NCI-H345 treated with DMSO at 0.1 percent for 48 hours (cell line): ENCODE measurements around the gene KLHL6.
"Not testable (repeated sequence)": the region's sequence is repeated elsewhere in the genome, so short reads cannot be mapped to it uniquely, and the experiment has no call there.

Experiments used
- DNase-seq: peaks from one replicate; lab custom pipeline; 2025; ENCODE audit not compliant: unreplicated experiment; lab: John Stamatoyannopoulos, UW

The KLHL6 gene

DNA sequence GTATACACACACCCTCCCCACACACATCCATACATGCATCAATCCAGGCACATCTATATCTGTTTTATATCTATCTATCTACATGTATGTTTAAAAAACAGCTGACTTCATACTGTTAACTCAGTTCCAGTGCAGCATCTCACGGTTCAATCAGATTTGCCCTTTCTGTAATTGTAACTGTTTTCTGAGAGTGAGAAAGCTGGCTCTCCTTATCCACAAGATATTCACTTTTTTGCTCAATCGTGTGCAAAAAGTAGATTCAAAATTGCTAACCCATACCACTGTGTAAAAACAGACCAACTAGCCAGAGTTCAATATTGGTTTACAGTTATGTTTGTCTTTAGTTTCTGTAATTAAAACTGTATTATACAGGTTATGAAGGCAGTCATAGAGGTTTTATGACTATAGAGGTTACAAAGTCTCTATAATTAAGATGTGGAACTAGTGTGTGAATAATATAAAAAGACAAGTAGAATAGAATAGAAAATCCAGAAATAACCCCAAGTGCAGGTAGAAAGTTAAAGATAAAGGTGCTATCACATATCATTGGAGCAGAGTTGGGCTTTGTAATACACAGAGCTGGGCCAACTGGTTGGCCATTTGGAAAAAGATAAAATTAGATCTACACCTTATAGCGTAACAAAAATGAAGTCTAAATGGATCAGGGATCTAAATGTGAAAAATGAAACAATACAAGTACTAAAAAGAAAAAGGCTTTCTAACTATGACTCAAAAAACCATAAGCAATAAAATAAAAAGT is 107.0 kb downstream of the KLHL6 start:
- DNase-seq: no peak

DNA sequence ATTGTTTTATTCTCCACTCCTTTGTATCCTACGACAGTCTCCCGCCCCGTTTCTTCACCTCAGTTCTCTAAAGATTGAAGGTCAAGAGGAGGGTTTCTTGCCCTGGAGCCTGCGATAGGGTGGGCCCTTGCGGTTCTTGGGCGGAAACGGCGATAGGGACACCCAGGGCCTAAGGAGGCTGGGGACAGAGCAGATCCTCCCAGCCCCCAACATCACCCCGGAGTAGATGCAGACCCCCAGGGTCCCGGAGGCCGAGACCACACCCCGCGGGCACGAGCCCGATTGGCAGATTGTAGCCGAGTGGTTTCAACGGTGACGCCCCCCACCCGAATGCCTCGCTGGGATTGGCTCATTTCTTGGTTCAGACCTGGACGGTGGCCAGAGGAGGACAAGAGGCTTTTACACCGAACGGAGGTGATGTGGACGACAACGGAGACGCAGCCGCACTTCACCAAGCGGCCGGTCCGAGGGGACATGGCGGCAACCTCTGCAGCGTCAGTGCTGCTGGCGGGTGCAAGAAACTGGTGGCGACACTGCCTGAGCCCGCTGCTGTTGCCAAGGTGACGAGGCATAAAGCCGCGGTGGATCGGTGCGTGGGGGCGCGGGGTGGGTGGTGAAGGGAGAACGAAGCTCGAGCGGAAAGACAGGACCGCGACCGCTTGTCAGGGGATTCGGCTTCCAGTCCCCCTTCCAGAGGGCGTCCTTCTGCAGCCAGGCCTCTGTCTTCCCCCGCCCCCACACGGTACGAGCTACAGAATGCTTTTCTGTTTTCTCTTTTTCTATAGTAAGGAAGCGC is 108.1 kb downstream of the KLHL6 start:
- peak; percentile 95 for DNase-seq

DNA sequence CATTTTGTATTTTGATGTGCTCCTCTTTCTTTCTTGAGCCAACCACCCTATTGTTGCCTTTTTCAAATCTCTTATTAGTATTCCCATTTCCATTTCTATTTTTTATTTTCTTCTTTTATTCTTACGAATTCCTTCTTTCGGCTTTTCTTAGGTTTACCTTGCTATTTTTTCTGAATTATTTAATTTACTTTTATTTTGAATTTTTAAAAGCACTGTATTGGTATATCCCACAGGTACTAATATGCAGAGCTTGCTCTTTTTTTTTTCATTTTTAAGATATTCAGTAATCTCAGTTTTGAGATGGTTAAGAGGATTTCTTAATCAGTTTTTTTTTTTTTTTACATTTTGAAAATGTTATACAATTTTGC is 108.7 kb downstream of the KLHL6 start:
- no peak for DNase-seq

DNA sequence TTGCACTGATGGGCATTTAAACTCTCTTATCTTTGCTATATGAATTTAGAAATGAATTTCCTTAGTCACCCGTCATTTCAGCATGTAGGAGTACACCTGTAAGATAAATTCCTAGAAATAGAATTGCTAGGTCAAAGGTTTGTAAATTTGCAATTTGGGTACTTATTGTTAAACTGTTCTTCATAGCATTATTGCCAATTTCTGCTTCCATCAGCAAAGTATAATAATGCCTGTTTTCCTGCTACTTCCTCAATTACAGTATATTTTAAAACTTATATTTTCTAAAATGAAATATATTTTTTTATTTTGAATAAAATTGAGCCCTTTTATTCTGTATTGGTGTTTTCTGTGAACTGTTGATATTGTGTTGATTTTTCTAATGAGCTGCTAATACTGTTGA is 110.8 kb downstream of the KLHL6 start:
- DNase-seq: no peak

DNA sequence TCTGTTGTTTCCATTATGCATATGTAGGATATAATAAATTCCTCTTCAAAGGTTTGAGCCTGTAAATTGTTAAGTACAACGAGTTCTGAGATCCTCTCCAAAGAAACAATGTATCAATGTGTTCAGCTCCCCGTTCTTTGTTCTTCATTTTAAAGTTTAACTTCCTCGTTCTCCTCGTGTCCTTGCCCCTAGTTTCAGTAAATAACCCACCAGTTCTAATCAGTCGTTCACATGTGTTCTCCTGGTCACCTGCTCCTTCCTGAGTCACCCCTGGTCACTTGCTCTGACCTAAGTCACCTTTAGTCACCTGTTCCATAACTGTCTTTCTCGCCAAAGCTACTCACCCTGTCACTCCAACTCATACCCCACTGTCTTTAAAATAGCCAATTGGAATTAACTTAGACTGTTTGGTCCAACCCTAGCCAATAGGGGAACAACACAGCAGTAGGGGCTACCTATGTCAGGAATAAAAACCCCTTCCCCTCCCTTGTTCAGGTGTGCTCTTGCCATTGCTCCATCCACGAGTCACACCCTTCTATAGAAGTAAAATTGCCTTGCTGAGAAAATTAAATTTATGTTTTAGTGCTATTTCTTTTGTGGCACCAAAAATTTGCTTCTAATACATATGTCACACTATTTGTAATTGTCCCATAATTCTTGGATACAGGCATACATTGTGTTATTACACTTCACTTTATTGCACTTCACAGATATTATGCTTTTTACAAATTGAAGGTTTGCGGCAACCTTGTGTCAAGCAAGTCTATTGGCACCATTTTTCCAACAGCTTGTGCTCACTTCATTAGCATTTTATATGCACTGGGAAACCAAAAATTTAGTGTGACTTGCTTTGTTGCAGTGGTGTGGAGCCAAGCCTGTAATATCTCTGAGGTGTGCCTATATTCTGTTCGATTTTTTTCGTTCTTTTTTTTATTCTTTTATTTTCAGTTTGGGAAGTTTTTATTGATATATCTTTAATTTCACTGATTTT is 111.8 kb downstream of the KLHL6 start:
- DNase-seq: no peak

DNA sequence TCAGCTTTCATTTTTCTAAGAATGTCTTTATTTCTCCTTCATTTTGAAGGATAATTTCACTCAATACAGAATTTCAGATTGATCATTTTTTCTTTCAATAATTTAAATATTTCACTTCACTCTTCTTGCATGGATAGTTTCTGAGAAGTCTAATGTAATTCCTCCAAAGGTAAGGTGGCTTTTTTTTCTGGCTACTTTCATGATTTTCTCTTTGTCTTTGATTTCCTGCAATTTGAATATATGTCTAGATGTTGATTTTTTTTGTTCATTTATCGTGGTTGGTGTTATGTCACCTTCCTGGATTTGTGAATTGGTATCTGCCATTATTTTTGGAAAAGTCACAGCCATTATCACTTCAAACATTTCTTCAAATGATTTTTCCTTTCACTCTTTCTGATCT is 112.5 kb downstream of the KLHL6 start:
- DNase-seq: no peak

DNA sequence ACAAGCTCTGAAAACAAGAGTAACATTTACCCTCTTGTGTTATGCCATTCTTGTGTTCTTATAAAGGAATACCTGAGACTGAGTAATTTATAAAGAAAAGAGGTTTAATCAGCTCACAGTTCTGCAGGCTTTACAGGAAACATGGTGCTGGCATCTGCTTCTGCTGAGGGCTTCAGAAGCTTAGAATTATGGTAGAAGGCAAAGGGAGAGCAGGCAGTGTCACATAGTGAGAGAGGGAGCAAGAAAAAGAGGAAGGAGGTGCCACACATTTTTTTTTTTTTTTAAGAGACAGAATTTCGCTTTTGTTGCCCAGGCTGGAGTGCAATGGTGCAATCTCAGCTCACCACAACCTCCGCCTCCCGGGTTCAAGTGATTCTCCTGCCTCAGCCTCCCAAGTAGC is 115.0 kb downstream of the KLHL6 start:
- DNase-seq: not testable (repeated sequence)

DNA sequence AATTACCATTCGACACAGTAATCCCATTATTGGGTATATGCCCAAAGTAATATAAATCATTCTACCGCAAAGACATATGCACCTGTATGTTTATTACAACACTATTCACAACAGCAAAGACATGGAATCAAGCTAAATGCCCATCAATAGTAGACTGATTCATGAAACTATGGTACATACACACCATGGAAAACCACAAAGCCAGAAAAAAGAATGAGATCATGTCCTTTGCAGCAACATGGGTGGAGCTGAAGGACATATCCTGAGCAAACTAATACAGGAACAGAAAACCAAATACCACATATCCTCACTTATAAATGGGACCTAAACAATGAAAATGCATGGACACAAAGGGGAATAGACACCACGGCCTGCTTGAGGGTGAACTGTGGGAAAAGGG is 116.0 kb downstream of the KLHL6 start:
- no peak for DNase-seq

DNA sequence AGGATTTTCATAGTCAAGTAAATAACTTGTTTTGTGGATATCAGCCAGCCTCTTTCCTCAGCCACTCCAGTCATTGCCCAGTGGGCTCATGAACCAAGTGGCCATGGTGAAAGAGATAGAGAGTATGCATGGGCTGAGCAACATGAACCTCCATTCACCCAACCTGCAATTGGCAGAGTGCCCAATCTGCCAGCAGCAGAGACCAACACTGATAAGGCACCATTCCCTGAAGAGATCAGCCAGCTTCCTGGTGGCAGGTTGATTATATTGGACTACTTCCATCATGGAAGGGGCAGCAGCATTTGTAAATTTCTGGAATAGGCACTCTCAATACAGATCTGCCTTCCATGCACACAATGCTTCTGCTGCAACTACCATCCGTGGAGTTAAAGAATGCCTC is 116.8 kb downstream of the KLHL6 start:
- DNase-seq: peak; percentile 67

DNA sequence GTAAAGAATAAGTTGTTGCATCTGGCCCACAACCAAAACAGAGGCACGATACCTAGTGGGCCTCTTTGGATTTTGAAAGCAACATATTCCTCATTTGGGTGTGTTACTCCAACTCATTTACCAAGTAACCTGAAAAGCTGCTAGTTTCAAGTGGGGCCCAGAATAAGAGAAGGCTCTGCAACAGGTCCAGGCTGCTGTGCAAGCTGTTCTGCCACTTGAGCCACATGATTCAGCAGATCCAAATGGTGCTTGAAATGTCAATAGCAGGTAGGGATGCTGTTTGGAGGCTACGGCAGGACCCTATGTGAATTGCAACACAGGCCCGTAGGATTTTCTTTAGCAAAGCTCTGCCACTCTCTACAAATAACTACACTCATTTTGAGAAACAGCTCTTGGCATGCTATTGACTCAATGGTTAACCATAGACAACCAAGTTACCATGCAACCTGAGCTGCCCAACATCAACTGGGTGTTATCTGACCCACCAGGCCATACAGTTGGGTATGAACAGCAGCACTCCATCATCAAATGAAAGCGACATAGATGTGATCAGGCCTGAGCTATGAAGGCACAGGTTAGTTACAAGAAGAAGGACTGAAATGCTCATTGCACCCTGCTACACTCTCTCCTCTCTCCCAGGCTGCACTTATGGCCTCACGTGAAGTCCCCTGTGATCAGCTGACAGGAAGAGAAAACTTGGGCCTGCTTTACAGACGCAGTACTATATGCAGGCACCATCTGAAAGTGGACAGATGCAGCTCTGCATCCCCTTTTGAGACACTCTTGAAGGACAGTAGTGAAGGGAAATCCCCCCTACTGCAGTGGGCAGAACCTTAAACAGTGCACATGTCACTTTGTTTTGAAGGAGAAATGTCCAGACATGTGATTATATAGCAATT is 117.6 kb downstream of the KLHL6 start:
- DNase-seq: no peak
